ENCODE results near the gene ATXN1L. TPM values are rescaled to one million over a fixed set of nuclear protein-coding genes. Genes with fewer than 3 reads are reported as not detected.
A peak's percentile ranks its signal among the peaks of the same experiment; 100 is the strongest.
"Not testable (repeated sequence)": the region's sequence is repeated elsewhere in the genome, so short reads cannot be mapped to it uniquely, and the experiment has no call there.

Gene ATXN1L
- total RNA-seq, 3 donors from 2014 or later (not counting 1 experiment from before 2014, with no cell fraction given) = 59.7 to 66.9 (median 59.8) TPM

GRCh38 chr16:71807905-71808592 lies 37.7 kb upstream of the ATXN1L start:
- Histone ChIP-seq H3K27ac (ENCODE audit: low read length) (peak overlapping the region; percentile 100), H3K9me3 (ENCODE audit: control insufficient read depth, insufficient read depth, low read length) (no peaks in the 10 kb centered on the region), H3K4me1 (ENCODE audit: control insufficient read depth, insufficient read depth, low read length) (peaks cover 22% of the 10 kb centered on the region), H3K27me3 (ENCODE audit: control insufficient read depth, insufficient read depth, low read length) (no peaks in the 10 kb centered on the region), H3K36me3 (ENCODE audit: control insufficient read depth, insufficient read depth, low read length) (no peaks in the 10 kb centered on the region), H3K4me3 (ENCODE audit: low read length) (peak overlapping the region; percentile 89)
- peak overlapping the region; percentile 90 for H3K4me3 Mint-ChIP-seq
- H3K9me3 Mint-ChIP-seq = no peaks in the 10 kb centered on the region
- TF ChIP-seq CTCF (IDR thresholded peaks at IDR 0.05) = no peak
- H3K27me3 Mint-ChIP-seq (ENCODE audit: low read depth in 2 of 2) = no peaks in the 10 kb centered on the region
- peaks cover 16 to 35% of the 10 kb centered on the region in 2 donors for H3K4me1 Mint-ChIP-seq
- peak overlapping the region; percentile 93 to 95 for H3K27ac Mint-ChIP-seq
- H3K36me3 Mint-ChIP-seq = no peaks in the 10 kb centered on the region
- ATAC-seq (peak; percentile 22 to 40 (median 22)), DNase-seq (no peak)
- intact Hi-C loops (cut with micrococcal nuclease) = loop anchor here (1.0 to 2.0 kb wide), 2 partner anchors 75 to 87 kb away; partner anchors contain the start of gene IST1
- WGBS (ENCODE audit: insufficient coverage) = under 1% methylated on average over 39 of the region's 44 CpGs

- Histone ChIP-seq H3K27me3 (ENCODE audit: control insufficient read depth, insufficient read depth, low read length) (no peaks in the 10 kb centered on the region), H3K9me3 (ENCODE audit: control insufficient read depth, insufficient read depth, low read length) (no peaks in the 10 kb centered on the region), H3K4me1 (ENCODE audit: control insufficient read depth, insufficient read depth, low read length) (peaks cover 22% of the 10 kb centered on the region), H3K4me3 (ENCODE audit: low read length) (peak within 1 kb of the TSS; percentile 89), H3K36me3 (ENCODE audit: control insufficient read depth, insufficient read depth, low read length) (no peaks in the 10 kb centered on the region), H3K27ac (ENCODE audit: low read length) (peak within 1 kb of the TSS; percentile 100)
- no peaks in the 10 kb centered on the region for H3K36me3 Mint-ChIP-seq
- H3K27me3 Mint-ChIP-seq (ENCODE audit: low read depth in 2 of 2) = no peaks in the 10 kb centered on the region
- WGBS (ENCODE audit: insufficient coverage) = under 1% methylated on average over 47 of the region's 54 CpGs
- ATAC-seq (peak; percentile 90 to 97 (median 92)), DNase-seq (peak; percentile 86 to 98)
- H3K4me3 Mint-ChIP-seq = peak within 1 kb of the TSS; percentile 90
- H3K27ac Mint-ChIP-seq = peak within 1 kb of the TSS; percentile 93 to 95
- H3K9me3 Mint-ChIP-seq = no peaks in the 10 kb centered on the region
- peaks cover 16 to 30% of the 10 kb centered on the region in 2 donors for H3K4me1 Mint-ChIP-seq
- intact Hi-C loops (cut with micrococcal nuclease) = loop anchor here (1.0 to 2.0 kb wide), 3 partner anchors 36 to 86 kb away; partner anchors contain the start of genes ATXN1L and IST1
- TF ChIP-seq CTCF (IDR thresholded peaks at IDR 0.05) = no peak
Measured at GRCh38 chr16:71808593-71809459, 37.0 kb upstream of the ATXN1L start, which contains the start of gene AP1G1. Gene AP1G1, minus strand, starts transcription at chr16:71808834. Its CDS starts 19,355 bp downstream, at chr16:71789479.

- DNase-seq = not testable (repeated sequence)
Measured at GRCh38 chr16:71810155-71810530, 35.6 kb upstream of the ATXN1L start.

More at GRCh38 chr16:71810155-71810530, 35.6 kb upstream of the ATXN1L start:
- H3K27me3 Mint-ChIP-seq (ENCODE audit: low read depth in 2 of 2); ATAC-seq; H3K27me3 ChIP-seq (ENCODE audit: control insufficient read depth, insufficient read depth, low read length); H3K9me3 ChIP-seq (ENCODE audit: control insufficient read depth, insufficient read depth, low read length); H3K9me3 Mint-ChIP-seq; intact Hi-C loops (cut with micrococcal nuclease); H3K4me3 ChIP-seq (ENCODE audit: low read length); H3K36me3 ChIP-seq (ENCODE audit: control insufficient read depth, insufficient read depth, low read length); H3K36me3 Mint-ChIP-seq: not testable (repeated sequence)
- peak overlapping the region; percentile 53 for H3K4me3 Mint-ChIP-seq
- H3K27ac Mint-ChIP-seq = peak overlapping the region in 1 of 2 donors; percentile 93
- Histone ChIP-seq H3K4me1 (ENCODE audit: control insufficient read depth, insufficient read depth, low read length) (peaks cover 22% of the 10 kb centered on the region), H3K27ac (ENCODE audit: low read length) (peak overlapping the region; percentile 100)
- H3K4me1 Mint-ChIP-seq = peaks cover 16 to 30% of the 10 kb centered on the region in 2 donors
- 89% methylated on average over 11 of the region's 11 CpGs for WGBS (ENCODE audit: insufficient coverage)

All from natural killer cell (primary cell).